ENCODE data around the gene PHF12. TPM values are rescaled to one million over a fixed set of nuclear protein-coding genes. Genes with fewer than 3 reads are reported as not detected.

Gene PHF12
- total and polyA plus RNA-seq, 2 of the 8 experiments (the other 6 are each of a cell fraction or from before 2014, with no cell fraction given): 38.8 to 65.7 TPM

DNA sequence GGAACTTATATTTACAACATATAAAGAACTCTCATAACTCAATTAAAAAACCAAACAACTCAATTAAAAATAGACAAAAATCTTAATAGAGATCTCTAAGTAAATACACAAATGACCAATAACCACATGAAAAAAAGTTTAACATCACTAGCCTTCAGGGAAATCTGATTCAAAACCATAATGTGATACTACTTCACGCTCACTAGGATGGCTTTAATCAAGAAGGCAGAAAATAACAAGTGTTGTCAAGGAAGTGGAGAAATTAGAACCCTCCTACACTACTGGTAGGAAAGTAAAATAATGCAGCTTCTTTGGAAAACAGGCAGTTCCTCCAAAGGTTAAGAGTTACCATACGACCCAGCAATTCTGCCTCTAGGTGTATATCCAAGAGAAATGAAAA, 8.4 kb downstream of the PHF12 start (continued):
- TF ChIP-seq SRF (IDR thresholded peaks at IDR 0.05; ENCODE audit: low read depth, low read length): no peak
- no peak for TF ChIP-seq JUND (IDR thresholded peaks at IDR 0.05; ENCODE audit: low read length)
- TF ChIP-seq RXRA (IDR thresholded peaks at IDR 0.05; ENCODE audit: insufficient read depth, low read depth, low read length): no peak
- TF ChIP-seq SIRT6 (IDR thresholded peaks at IDR 0.05; ENCODE audit: low read length): no peak
- TF ChIP-seq EP300 (IDR thresholded peaks at IDR 0.05; ENCODE audit: borderline replicate concordance in 1 of 2, low read depth in 2 of 2, low read length in 2 of 2): no peak
